HepG2 (cell line): ENCODE data around the gene PMS2. TPM values are rescaled to one million over a fixed set of nuclear protein-coding genes. Genes with fewer than 3 reads are reported as not detected.
A peak's percentile ranks its signal among the peaks of the same experiment; 100 is the strongest.

ENCODE experiments used
- CBX5 ChIP-seq: sonication (generic); formaldehyde crosslinking; IDR thresholded peaks from 2 replicates; pipeline ENCODE4 v1.4.0; 2020; ENCODE audit warnings: missing genetic modification reagents, borderline replicate concordance
- ELF4 ChIP-seq: sonication (generic); formaldehyde crosslinking; IDR thresholded peaks from 2 replicates; pipeline ENCODE4 v1.5.0; 2020; ENCODE audit warnings: missing genetic modification reagents, mild to moderate bottlenecking, moderate library complexity, borderline replicate concordance
- JUNB ChIP-seq: sonication (generic); formaldehyde crosslinking; IDR thresholded peaks from 2 replicates; pipeline ENCODE4 v1.8.0; 2022; ENCODE audit warnings: missing genetic modification reagents, mild to moderate bottlenecking, borderline replicate concordance
- KAT8 ChIP-seq: IDR thresholded peaks from 2 replicates; pipeline ENCODE4 v1.6.1; 2016; ENCODE audit warnings: missing genetic modification reagents, missing compliant biosample characterization
- NFATC3 ChIP-seq: sonication (generic); formaldehyde crosslinking; IDR thresholded peaks from 2 replicates; pipeline ENCODE4 v1.5.1; 2020; ENCODE audit warnings: mild to moderate bottlenecking, missing genetic modification reagents
- ZNF792 ChIP-seq: IDR thresholded peaks from 2 replicates; pipeline ENCODE4 v1.6.1; 2016
- polyA plus RNA-seq, 8 experiments: library from polyadenylated mRNA; depleted of rRNA in 3 of 8; stranded (reverse) in 7 of 8; unstranded in 1 of 8; fragments of >200 nt; fragmentation: Illumina TruSeq in 4 of 8; extraction: Trizol in 4 of 8; gene quantifications; 2 replicates each; pipeline versions ENCODE4 v1.2.1 to v1.2.3, GENCODE V29; 2011 to 2016; ENCODE audit warnings: low read depth in 4 of 8, missing spikeins in 1 of 8, mixed read lengths in 1 of 8; ENCODE audit not compliant: insufficient read depth in 1 of 8
- total RNA-seq, 5 experiments: library from RNA; depleted of rRNA; stranded (reverse); fragments of >200 nt; fragmentation: Illumina TruSeq; extraction: Trizol; gene quantifications; 2 replicates each; pipeline ENCODE4 v1.2.3, GENCODE V29; 2016; ENCODE audit warnings: low read depth in 1 of 5
- TF ChIP-seq, protein P1 (sequence below): IDR thresholded peaks from 2 replicates; pipeline ENCODE4 v1.6.1; 2016; ENCODE audit warnings: low read depth, missing genetic modification reagents, missing compliant biosample characterization
- TF ChIP-seq, protein P2 (sequence below): sonication (generic); formaldehyde crosslinking; IDR thresholded peaks from 2 replicates; pipeline ENCODE4 v1.5.0; 2020; ENCODE audit warnings: mild to moderate bottlenecking, missing genetic modification reagents, borderline replicate concordance
- TF ChIP-seq, protein P3 (sequence below): sonication (generic); formaldehyde crosslinking; IDR thresholded peaks from 2 replicates; pipeline ENCODE4 v1.5.1; 2020; ENCODE audit warnings: mild to moderate bottlenecking, missing genetic modification reagents

Gene PMS2
- total and polyA plus RNA-seq, 2 of the 13 experiments (the other 11 are each of a cell fraction or from before 2014, with no cell fraction given): 6.3 to 11.4 TPM

DNA sequence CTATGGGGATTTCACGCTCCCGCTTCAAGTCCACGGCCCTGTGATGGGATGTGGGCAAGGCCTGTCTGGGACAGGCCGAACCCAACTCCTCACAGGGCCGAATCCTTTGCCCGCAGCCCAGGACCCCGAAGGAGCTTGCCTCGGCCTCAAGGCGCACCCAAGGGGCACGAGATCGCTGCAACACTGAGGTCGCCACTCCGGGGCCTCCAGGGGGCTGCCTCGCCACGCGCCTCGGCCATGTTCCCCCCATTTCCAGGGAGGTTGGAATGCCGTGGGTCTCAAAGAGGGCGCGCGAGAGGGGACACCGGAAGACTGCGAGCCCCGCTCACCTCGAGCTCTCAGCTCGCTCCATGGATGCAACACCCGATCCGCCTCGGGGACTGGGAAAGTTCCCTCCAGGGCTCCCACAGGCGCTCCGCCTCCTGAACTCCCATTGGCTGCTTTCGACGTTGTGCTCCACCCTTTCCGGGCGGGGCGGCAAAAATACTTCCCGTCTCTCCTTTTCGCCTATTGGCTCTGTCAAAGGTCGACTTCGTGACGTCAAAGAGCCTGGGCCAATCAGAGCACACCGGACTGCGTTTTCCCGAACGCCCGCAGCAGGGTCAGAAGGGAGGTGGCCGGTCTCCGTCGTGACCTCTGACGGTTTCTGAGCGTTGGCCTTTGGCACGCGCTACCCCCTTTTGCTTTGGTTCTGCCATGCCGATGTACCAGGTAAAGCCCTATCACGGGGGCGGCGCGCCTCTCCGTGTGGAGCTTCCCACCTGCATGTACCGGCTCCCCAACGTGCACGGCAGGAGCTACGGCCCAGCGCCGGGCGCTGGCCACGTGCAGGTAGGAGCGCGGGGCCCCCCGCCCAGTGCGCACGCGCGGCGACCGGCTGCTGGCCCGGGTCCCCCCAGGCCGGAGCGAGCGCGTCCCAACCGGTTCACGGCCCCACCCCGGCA, at the start of gene PMS2, which contains the start of gene AIMP2 (continued):
- TF ChIP-seq, protein P1, sequence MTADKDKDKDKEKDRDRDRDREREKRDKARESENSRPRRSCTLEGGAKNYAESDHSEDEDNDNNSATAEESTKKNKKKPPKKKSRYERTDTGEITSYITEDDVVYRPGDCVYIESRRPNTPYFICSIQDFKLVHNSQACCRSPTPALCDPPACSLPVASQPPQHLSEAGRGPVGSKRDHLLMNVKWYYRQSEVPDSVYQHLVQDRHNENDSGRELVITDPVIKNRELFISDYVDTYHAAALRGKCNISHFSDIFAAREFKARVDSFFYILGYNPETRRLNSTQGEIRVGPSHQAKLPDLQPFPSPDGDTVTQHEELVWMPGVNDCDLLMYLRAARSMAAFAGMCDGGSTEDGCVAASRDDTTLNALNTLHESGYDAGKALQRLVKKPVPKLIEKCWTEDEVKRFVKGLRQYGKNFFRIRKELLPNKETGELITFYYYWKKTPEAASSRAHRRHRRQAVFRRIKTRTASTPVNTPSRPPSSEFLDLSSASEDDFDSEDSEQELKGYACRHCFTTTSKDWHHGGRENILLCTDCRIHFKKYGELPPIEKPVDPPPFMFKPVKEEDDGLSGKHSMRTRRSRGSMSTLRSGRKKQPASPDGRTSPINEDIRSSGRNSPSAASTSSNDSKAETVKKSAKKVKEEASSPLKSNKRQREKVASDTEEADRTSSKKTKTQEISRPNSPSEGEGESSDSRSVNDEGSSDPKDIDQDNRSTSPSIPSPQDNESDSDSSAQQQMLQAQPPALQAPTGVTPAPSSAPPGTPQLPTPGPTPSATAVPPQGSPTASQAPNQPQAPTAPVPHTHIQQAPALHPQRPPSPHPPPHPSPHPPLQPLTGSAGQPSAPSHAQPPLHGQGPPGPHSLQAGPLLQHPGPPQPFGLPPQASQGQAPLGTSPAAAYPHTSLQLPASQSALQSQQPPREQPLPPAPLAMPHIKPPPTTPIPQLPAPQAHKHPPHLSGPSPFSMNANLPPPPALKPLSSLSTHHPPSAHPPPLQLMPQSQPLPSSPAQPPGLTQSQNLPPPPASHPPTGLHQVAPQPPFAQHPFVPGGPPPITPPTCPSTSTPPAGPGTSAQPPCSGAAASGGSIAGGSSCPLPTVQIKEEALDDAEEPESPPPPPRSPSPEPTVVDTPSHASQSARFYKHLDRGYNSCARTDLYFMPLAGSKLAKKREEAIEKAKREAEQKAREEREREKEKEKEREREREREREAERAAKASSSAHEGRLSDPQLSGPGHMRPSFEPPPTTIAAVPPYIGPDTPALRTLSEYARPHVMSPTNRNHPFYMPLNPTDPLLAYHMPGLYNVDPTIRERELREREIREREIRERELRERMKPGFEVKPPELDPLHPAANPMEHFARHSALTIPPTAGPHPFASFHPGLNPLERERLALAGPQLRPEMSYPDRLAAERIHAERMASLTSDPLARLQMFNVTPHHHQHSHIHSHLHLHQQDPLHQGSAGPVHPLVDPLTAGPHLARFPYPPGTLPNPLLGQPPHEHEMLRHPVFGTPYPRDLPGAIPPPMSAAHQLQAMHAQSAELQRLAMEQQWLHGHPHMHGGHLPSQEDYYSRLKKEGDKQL: no peak
- TF ChIP-seq JUNB (peak; percentile 89; the same call in 1 of the 2 replicates), CBX5 (CRISPR knock-in tag) (peak; percentile 82), KAT8 (CRISPR knock-in tag) (peak; percentile 93), ELF4 (CRISPR knock-in tag) (peak; percentile 94), NFATC3 (CRISPR knock-in tag) (peak; percentile 98; the same call in 1 of the 2 replicates), ZNF792 (peak; percentile 92; the same call in 1 of the 2 replicates)
- TF ChIP-seq, protein P2, sequence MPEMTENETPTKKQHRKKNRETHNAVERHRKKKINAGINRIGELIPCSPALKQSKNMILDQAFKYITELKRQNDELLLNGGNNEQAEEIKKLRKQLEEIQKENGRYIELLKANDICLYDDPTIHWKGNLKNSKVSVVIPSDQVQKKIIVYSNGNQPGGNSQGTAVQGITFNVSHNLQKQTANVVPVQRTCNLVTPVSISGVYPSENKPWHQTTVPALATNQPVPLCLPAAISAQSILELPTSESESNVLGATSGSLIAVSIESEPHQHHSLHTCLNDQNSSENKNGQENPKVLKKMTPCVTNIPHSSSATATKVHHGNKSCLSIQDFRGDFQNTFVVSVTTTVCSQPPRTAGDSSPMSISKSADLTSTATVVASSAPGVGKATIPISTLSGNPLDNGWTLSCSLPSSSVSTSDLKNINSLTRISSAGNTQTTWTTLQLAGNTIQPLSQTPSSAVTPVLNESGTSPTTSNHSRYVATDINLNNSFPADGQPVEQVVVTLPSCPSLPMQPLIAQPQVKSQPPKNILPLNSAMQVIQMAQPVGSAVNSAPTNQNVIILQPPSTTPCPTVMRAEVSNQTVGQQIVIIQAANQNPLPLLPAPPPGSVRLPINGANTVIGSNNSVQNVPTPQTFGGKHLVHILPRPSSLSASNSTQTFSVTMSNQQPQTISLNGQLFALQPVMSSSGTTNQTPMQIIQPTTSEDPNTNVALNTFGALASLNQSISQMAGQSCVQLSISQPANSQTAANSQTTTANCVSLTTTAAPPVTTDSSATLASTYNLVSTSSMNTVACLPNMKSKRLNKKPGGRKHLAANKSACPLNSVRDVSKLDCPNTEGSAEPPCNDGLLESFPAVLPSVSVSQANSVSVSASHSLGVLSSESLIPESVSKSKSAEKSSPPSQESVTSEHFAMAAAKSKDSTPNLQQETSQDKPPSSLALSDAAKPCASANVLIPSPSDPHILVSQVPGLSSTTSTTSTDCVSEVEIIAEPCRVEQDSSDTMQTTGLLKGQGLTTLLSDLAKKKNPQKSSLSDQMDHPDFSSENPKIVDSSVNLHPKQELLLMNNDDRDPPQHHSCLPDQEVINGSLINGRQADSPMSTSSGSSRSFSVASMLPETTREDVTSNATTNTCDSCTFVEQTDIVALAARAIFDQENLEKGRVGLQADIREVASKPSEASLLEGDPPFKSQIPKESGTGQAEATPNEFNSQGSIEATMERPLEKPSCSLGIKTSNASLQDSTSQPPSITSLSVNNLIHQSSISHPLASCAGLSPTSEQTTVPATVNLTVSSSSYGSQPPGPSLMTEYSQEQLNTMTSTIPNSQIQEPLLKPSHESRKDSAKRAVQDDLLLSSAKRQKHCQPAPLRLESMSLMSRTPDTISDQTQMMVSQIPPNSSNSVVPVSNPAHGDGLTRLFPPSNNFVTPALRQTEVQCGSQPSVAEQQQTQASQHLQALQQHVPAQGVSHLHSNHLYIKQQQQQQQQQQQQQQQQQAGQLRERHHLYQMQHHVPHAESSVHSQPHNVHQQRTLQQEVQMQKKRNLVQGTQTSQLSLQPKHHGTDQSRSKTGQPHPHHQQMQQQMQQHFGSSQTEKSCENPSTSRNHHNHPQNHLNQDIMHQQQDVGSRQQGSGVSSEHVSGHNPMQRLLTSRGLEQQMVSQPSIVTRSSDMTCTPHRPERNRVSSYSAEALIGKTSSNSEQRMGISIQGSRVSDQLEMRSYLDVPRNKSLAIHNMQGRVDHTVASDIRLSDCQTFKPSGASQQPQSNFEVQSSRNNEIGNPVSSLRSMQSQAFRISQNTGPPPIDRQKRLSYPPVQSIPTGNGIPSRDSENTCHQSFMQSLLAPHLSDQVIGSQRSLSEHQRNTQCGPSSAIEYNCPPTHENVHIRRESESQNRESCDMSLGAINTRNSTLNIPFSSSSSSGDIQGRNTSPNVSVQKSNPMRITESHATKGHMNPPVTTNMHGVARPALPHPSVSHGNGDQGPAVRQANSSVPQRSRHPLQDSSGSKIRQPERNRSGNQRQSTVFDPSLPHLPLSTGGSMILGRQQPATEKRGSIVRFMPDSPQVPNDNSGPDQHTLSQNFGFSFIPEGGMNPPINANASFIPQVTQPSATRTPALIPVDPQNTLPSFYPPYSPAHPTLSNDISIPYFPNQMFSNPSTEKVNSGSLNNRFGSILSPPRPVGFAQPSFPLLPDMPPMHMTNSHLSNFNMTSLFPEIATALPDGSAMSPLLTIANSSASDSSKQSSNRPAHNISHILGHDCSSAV: peak; percentile 97; the same call in 1 of the 2 replicates
- TF ChIP-seq, protein P3, sequence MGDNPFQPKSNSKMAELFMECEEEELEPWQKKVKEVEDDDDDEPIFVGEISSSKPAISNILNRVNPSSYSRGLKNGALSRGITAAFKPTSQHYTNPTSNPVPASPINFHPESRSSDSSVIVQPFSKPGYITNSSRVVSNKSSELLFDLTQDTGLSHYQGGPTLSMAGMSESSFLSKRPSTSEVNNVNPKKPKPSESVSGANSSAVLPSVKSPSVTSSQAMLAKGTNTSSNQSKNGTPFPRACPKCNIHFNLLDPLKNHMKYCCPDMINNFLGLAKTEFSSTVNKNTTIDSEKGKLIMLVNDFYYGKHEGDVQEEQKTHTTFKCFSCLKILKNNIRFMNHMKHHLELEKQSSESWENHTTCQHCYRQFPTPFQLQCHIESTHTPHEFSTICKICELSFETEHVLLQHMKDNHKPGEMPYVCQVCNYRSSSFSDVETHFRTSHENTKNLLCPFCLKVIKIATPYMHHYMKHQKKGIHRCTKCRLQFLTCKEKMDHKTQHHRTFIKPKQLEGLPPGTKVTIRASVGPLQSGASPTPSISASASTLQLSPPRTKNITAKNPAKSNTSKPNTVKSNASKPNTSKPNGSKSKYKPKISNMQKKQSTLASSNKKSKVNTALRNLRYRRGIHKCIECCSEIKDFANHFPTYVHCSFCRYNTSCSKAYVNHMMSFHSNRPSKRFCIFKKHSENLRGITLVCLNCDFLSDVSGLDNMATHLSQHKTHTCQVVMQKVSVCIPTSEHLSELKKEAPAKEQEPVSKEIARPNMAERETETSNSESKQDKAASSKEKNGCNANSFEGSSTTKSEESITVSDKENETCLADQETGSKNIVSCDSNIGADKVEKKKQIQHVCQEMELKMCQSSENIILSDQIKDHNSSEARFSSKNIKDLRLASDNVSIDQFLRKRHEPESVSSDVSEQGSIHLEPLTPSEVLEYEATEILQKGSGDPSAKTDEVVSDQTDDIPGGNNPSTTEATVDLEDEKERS: peak; percentile 94
